Frontal cortex (tissue), 4 donors: Measurements from ENCODE around the gene RTN4RL1. TPM values are rescaled to one million over a fixed set of nuclear protein-coding genes. Genes with fewer than 3 reads are reported as not detected.

Source experiments
- DNase-seq, 2 donors: peaks; one replicate each; pipeline ENCODE4 v3.0.0; 2012; ENCODE audit warnings: low spot score in 2 of 2
- FAIRE-seq: peaks from 2 replicates; lab custom pipeline; 2012; peaks lifted over from hg19 to GRCh38; lab: Jason Lieb, UNC
- total RNA-seq: library from RNA; depleted of rRNA; stranded (reverse); fragments of >200 nt; gene quantifications from one replicate; pipeline ENCODE4 v1.2.3, GENCODE V29; 2014
- donor health status: control.
- donor health status: control.
- donor health status: control.

Gene RTN4RL1
- total RNA-seq, 1 donor from 2014 or later, result 20.4 TPM

DNA sequence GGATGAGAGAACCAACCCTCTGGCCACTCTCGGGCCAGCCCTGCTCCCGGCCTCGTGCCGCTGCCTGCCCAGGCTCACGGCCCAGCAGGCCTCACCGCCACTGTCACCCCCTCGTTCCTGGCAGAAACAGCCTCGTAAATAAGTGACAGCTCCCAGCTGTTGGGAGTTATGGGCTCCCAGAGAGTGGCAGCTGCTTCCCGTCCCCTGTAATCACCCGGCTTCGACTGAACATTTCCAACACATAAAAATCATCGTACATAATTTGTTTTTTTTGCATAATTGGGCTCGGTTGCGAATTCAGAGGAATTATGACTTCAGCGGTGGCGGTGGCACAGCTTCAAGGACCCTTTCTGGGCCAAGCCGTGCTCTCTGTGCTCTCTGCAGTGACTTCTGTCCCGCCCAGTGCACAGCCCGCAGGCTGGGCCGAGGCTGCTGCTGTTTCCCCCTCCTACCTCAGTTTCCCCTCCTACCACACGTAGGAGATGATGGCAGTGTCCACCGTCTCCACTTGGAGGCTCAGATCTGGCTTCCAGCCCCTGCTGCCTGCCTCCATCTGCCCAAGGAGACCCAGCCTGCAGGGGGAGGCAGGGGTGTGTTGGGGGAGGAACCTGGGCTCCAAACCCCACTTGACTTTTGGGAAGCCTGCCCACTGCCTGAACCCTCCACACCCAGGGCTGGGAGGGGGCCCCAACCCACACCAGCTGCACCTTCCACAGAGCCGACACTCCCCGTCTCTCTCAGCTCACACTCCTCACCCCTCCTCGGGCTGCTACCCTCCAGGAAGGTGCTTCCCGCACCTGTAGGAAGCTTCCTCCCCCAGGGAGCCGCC, 84.9 kb downstream of the RTN4RL1 start:
- FAIRE-seq (no peak), DNase-seq (no peak)

GRCh38 chr17:1937461-1937860, 87.7 kb downstream of the RTN4RL1 start:
- DNase-seq, result no peak
- FAIRE-seq, result no peak

- DNase-seq (no peak), FAIRE-seq (no peak)
These were observed 88.4 kb downstream of the RTN4RL1 start for GRCh38 chr17:1936766-1937165.

GRCh38 chr17:1934901-1935300, 90.2 kb downstream of the RTN4RL1 start:
- DNase-seq, result no peak
- no peak for FAIRE-seq

DNA sequence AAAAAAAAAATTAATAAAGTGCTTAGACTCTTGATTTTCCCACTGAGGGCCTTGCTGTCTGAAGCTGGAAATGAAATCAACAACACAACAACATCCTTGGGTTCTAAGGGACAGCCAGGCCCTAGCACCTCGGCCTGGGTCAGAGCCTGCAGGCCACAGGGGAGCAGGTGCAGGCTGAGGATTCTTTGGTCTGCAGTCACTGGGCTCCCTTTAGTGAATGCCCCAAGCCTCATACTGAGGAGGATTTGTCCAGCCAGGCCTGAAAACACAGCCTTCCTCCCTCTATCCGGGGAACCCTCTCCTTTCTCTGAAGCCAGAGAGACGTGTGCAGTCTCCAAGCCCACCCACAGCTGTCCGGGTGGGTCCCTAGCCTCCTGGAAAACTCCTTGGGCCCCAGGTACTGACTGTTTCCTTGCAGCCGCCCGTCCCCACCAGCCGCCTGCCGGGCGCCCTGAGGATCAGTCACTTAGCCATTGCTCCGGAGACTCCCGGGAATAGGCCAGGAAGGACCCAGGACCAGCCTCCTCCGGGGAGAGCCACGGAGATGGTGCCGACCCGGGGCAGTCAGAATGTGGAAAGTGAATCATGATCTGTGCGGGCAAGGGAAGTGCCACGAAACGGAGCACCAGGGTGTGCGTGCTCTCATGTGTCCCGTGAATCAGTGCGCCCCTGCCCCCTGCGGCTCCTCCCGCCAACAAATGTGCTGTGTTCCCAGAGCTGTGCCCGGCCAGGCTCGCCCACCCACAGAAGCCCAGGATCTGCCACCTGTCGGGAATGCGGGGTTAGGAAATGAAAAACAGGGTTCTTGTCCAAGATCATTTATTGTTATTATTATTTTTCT, 91.0 kb downstream of the RTN4RL1 start:
- FAIRE-seq (no peak), DNase-seq (no peak)

GRCh38 chr17:1931844-1932579, 93.1 kb downstream of the RTN4RL1 start:
- no peak for DNase-seq
- no peak for FAIRE-seq

- DNase-seq, result no peak
- FAIRE-seq, result no peak
These were observed 94.8 kb downstream of the RTN4RL1 start for GRCh38 chr17:1930337-1930645.

- no peak for DNase-seq
- no peak for FAIRE-seq
These were observed 96.2 kb downstream of the RTN4RL1 start for GRCh38 chr17:1928976-1929375.

DNA sequence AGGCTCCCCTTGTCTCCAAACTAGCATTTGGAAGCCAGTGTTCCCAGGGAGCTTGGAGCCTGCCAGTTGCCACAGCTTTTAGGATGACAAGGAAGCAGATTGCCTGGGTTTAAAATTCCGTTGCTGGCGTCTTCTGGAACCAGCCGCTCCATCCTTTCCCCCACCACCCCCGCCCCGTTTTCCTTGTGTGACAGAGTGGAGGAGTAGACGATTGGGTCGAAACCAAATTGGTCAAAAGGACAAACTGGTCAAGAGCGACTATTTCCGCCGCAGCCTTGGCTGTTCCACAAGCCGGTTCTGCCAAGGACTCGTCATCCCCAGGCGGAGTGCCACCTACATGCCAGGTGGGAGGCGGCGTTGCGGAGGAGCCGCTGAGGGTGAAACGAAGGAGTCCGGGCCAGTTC, 104.2 kb downstream of the RTN4RL1 start:
- FAIRE-seq, result no peak
- peak in 1 of 2 donors; percentile 32 for DNase-seq

- FAIRE-seq (no peak), DNase-seq (no peak)
These were observed 105.9 kb downstream of the RTN4RL1 start for GRCh38 chr17:1919201-1919600.

DNA sequence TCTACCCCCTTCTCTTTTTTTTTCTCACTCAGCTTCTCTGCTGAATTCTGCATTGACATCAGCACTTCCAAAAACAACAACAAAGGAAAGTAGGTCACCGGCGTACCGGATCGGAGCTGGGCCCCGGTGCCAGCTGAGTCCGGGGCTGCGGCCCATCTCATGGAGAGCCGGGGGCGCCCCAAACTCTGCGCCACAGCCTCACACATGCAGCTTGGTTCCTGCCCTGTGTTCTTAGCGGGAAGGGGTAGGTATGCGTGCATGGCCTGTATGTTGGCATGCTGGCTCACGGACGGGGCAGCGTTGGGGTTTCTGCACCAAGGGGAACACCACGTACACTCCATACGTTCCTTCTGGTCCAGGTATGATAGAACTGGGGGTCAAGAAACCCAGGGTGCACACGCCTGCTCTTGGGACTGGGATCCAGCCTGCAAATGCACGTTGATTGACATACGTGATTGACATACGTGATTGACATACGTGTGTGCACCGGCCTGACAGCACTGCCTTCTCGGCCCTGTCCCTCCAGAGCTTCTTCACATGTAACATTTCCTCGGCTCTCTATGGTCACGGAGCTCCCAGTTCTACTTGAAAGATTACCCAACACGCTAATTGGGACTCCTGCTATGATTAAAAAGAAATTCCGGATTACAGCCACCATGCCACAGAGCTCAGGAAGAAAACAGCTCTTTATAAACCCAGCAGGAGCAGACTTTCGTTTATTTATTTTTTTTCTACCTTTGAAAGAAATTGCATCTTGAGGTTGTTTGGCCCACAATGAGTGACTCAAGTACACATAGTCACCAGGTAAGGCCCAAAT, 106.6 kb downstream of the RTN4RL1 start:
- FAIRE-seq (no peak), DNase-seq (no peak)

- DNase-seq (no peak), FAIRE-seq (no peak)
These were observed 108.0 kb downstream of the RTN4RL1 start for GRCh38 chr17:1916963-1917715.

- DNase-seq (no peak), FAIRE-seq (no peak)
These were observed 108.8 kb downstream of the RTN4RL1 start for GRCh38 chr17:1916316-1916715.

GRCh38 chr17:1915889-1916288, 109.2 kb downstream of the RTN4RL1 start:
- DNase-seq (no peak), FAIRE-seq (no peak)

- DNase-seq (no peak), FAIRE-seq (no peak)
These were observed 110.5 kb downstream of the RTN4RL1 start for GRCh38 chr17:1914661-1915083.

- FAIRE-seq (no peak), DNase-seq (no peak)
These were observed 111.4 kb downstream of the RTN4RL1 start for GRCh38 chr17:1913702-1914101.

- no peak for FAIRE-seq
- DNase-seq, result no peak
These were observed 113.0 kb downstream of the RTN4RL1 start for GRCh38 chr17:1912146-1912545.

- no peak for FAIRE-seq
- no peak for DNase-seq
These were observed 115.1 kb downstream of the RTN4RL1 start for GRCh38 chr17:1909985-1910384.

GRCh38 chr17:1908699-1909309, 116.3 kb downstream of the RTN4RL1 start:
- DNase-seq (peak; percentile 68 to 75), FAIRE-seq (no peak)
